Subcutaneous adipose tissue (tissue), 4 donors: Measurements from ENCODE around the gene TLDC2. TPM values are rescaled to one million over a fixed set of nuclear protein-coding genes. Genes with fewer than 3 reads are reported as not detected.

Source experiments
- total RNA-seq, 4 donors: library from RNA; depleted of rRNA; stranded (reverse); fragments of >200 nt; gene quantifications; one replicate each; pipeline ENCODE4 v1.1.0, GENCODE V29; 2016
- TF ChIP-seq, protein P1 (sequence below): fragments of 450-650 bp; IDR thresholded peaks from one replicate; pipeline ENCODE4 v1.5.1; 2016; ENCODE audit warnings: low read depth, mild to moderate bottlenecking, control low read depth, antibody characterized with exemption, moderate library complexity

The TLDC2 gene
- total RNA-seq, 4 donors from 2014 or later = 0.34 to 0.44 TPM; not detected in 2

DNA sequence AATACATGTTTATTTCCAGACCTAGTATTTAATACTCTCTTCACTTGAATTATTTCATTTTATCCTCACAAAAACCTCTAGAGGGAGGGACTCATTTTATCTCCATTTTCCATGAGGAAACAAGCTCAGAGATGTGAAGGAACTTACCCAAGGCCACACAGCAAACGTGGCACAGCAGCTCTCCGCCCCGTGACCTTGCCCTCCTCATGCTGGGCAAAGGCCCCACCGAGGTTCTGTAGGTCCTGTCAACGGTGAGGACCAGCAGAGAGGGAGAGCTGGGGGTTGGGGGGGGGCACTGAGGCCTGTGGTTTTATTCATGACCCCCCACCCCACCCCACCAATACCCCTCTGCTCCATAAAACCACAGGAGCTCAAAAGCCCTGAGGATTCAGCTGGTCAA is 40.9 kb upstream of the TLDC2 start:
- TF ChIP-seq, protein P1, sequence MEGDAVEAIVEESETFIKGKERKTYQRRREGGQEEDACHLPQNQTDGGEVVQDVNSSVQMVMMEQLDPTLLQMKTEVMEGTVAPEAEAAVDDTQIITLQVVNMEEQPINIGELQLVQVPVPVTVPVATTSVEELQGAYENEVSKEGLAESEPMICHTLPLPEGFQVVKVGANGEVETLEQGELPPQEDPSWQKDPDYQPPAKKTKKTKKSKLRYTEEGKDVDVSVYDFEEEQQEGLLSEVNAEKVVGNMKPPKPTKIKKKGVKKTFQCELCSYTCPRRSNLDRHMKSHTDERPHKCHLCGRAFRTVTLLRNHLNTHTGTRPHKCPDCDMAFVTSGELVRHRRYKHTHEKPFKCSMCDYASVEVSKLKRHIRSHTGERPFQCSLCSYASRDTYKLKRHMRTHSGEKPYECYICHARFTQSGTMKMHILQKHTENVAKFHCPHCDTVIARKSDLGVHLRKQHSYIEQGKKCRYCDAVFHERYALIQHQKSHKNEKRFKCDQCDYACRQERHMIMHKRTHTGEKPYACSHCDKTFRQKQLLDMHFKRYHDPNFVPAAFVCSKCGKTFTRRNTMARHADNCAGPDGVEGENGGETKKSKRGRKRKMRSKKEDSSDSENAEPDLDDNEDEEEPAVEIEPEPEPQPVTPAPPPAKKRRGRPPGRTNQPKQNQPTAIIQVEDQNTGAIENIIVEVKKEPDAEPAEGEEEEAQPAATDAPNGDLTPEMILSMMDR = no peak

DNA sequence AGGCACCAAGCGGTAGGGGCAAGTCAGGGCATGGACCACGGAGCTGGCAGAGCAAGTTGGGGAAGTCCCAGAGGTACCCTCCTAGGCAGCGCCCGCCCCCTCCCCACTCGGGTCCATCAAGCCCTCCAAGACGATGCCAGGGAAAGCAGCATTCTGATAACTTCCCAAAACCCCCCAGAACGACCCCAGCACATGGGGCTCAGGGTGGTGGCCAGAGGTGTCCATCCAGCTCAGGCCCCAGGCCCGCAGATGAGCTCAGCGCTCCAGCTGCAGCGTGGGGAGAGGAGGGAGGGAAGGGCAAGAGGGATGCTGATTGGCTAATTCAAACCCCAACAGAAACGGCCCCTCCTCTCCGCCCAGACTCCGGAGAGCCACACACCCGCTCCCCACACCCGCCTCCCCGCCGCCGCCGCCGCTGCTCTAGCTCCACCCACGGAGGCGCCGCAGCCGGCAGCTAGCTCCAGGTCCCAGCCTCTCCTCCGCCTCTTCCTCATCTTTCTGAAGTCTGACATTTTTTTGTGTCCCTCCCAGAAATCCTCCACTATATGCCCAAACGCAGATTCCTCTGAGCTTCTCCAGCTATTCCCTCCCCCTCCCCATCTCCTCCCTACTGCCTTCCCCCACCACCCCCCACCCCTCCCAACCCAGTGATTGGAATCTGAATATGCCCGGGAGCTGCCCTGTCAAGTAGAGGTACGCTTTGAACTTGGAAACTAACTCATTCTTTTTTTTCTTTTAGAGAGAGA is 40.3 kb upstream of the TLDC2 start:
- TF ChIP-seq, protein P1 = no peak

DNA sequence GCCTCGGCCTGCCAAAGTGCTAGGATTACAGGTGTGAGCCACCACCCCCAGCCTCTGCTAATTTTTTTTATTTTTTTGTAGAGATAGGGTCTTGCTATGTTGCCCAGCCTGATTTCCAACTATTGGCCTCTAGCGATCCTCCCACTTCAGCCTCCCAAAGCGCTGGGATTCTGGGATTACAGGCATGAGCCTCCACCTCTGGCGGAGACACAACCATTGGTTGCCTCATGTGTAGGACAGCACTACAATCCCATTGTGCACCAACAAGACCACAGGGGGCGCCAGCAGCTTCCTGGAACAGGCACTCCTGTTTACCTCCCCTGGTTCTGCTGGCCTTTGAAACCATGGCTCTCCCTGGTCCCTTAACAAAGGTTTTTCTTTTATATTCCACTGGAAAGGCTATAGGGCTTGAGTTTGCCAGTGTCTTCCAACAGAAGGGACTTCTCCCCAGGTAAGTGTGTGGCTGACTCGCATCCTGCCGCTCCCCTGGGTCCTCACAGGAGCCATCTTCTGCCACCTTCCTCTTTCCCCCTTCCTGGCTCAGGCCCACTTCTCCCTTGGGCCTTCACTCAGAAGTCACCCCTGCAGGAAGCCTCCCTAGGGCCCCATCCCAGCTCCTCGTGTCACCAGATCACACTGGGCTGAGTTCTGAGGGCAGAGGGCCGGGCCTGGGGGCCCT is 39.2 kb upstream of the TLDC2 start:
- TF ChIP-seq, protein P1 = no peak

DNA sequence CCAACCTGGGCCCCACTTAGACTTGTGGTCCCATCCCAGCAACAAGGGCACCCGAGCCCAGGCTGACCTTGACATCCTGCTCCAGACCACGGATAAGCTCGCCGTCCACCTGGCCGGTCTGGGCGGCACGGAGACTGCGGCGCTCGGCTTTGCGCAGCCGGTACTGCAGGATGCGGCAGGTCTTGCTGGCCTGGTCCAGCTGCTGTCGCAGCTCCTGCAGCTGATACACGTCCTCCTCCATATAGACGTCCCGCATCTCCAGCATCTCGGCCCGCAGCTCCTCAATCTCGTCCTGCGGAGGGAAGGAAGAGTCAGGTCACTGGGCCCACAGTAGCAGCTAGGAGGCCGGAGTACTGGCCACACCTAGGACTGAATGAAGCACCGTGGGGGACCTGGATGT is 36.8 kb upstream of the TLDC2 start:
- TF ChIP-seq, protein P1 = no peak

DNA sequence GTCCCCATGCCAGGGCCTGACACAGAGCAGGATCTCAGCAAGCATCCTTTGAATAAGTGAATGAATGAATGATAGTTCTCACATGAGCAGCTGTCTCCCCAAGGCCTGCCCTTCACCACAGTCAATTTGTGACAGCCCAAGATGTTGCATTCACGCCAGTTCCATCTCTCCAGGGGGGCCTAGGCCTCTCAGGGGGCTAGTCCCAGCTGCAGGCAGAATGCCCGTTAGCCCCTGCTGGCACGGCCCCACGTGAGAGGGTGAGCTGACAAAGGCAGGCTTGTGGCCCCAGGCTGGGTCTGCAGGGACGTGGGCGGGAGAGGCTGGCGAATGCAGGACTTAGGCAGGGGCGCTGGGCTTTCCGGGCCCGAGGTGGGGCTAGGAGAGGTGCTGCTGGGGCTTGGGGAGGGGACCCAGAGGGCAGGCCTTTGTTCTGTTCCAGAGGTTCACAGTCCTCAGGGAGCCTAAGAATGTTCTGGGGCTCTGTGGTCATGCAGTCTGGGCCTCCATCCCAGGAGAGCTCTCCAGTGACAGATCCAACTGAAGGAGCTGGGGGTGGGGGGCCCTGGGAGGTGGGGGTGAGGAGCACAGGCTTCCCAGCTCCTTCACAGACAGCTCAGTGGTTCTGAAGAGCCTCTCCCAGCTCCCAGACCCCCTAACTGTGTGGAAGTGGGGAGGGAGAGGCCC is 30.5 kb upstream of the TLDC2 start:
- TF ChIP-seq, protein P1 = no peak

DNA sequence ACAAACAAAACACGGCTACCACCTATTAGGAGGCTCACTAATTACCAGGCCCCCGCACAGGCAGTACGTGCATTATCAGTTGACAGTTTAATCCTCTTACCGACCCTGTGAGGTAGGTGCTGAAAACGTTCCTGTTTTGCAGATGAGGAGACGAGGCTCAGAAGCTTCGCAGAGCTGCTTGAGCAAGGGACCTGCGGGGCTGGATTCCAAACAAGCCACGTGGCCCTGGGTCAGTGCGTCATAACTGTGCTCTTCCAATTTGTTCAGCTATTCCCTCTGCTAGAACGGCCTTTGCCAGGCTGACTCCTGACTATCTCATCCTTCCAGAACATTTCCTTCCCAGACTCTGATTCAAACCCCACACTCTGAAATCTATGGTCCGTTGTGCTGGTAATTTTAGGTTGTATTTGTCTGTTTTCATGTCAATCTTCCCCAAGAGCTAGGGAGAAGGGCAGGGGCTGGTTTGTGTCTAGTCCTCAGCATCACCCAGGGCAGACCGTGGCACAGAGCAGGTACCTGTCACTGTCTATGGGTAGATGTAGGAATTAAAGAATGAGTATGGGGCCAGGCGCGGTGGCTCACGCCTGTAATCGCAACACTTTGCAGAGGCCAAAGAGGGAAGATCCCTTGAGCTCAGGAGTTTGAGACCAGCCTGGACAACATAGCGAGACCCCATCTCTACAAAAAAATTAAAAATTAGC is 28.8 kb upstream of the TLDC2 start:
- TF ChIP-seq, protein P1 = no peak

DNA sequence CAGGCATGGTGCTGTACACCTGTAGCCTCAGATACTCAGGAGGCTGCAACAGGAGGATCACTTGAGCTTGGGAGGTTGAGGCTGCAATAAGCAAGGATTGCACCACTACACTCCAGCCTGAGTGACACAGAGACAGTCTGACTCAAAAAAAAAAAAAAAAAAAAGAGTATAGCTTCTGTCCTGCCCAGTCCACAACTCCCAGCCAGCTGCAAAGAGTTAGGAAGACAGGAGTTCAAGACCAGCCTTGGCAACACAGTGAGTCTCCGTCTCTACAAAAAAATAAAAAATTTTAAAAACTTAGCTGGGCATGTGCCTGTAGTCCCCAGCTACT is 28.3 kb upstream of the TLDC2 start:
- TF ChIP-seq, protein P1 = no peak
